KOPT-K1 (cell line): ENCODE measurements around the gene TGFBR2.

Experiments used
- H3K27ac ChIP-seq: fragments of 200-600 bp; sonication (generic); 2 replicates; pipeline ENCODE4 v1.5.1; 2016; ENCODE audit warnings: antibody characterized with exemption, mild to moderate bottlenecking, low read depth, low read length; ENCODE audit not compliant: poor library complexity, severe bottlenecking
- H3K36me3 ChIP-seq: fragments of 200-600 bp; sonication (generic); 2 replicates; pipeline ENCODE4 v1.5.1; 2017; ENCODE audit warnings: antibody characterized with exemption, mild to moderate bottlenecking, low read length, moderate library complexity; ENCODE audit not compliant: insufficient read depth
- H3K9me3 ChIP-seq: fragments of 200-600 bp; sonication (generic); 2 replicates; pipeline ENCODE4 v1.5.1; 2017; ENCODE audit warnings: antibody characterized with exemption, low read length, mild to moderate bottlenecking; ENCODE audit not compliant: insufficient read depth, poor library complexity, severe bottlenecking

Gene TGFBR2

GRCh38 chr3:30606301-30607031 lies at the start of gene TGFBR2:
TSS of gene TGFBR2 (plus strand) at chr3:30606601. CDS start at chr3:30606884, 283 bp downstream.
- H3K9me3 ChIP-seq: no peaks in the 10 kb centered on the region
- no peaks in the 10 kb centered on the region for H3K36me3 ChIP-seq
- H3K27ac ChIP-seq: peak within 1 kb of the TSS; percentile 94

DNA sequence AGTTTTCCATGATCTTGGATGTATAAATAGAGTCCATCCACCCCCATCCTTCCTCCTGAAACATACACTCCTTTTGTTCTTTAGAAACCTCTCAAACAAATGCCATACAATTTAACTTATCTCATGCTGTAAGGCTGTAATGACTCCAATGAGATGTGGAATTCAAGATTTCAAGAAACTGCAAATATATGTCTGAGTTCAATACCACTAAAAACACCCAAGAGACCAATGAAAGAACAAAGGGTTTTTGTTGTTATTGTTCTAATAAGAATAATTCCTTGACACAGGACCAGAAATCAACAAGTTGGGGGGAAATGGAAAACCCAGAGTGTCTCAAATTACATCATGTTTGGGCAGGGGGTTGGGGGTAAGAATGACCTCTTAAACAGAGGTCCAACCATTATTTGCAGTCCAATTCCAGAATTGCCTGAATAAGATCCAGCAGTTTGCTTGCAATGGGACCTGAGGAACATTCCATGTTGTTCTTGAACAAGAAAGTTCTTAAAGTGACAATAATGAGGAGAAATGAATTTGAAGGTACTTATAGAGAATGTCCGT lies 48.6 kb upstream of the TGFBR2 start:
- Histone ChIP-seq H3K36me3 (no peaks in the 10 kb centered on the region), H3K9me3 (no peaks in the 10 kb centered on the region), H3K27ac (no peak overlapping the region)

DNA sequence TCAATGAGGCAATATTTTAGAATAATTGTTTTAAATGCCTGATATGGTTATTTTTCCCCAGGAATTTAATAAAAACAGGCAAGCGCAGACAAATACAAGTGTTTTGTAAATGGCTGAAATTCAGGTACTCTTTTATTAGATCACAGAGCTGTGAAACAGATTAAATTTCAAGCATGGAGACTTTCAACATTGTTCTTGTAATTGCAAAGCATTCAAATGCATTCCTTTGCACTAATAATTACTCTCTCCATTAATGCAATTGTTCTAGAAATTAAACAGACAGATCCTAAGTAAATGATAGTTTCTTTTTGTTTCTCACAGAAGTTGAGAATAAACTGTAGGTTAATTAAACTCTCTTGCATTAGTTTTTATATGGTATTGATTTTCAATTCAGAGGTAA lies 42.4 kb upstream of the TGFBR2 start:
- Histone ChIP-seq H3K9me3 (no peaks in the 10 kb centered on the region), H3K27ac (no peak overlapping the region), H3K36me3 (no peaks in the 10 kb centered on the region)

GRCh38 chr3:30567139-30567753 lies 39.2 kb upstream of the TGFBR2 start:
- Histone ChIP-seq H3K9me3 (no peaks in the 10 kb centered on the region), H3K36me3 (no peaks in the 10 kb centered on the region), H3K27ac (no peak overlapping the region)

DNA sequence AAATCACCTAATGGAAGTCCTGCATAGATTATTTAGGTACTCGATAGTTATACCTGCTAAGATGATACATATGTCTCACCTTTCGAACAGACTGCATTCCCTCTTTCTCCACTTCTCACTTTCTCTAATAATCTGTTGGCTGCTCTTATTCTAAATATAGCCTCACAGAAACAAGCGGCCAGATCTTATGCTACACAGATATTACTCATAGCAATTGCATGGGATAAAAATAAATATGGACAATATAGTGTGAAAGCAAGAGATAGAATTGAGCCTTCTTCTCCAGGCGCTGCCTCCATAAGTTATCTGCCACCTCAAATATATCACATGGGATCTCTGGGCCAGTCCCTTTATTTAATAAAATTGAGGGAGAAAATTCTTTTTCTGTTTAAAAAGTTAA lies 29.5 kb upstream of the TGFBR2 start:
- H3K9me3 ChIP-seq: no peaks in the 10 kb centered on the region
- H3K27ac ChIP-seq: no peak overlapping the region
- no peaks in the 10 kb centered on the region for H3K36me3 ChIP-seq

DNA sequence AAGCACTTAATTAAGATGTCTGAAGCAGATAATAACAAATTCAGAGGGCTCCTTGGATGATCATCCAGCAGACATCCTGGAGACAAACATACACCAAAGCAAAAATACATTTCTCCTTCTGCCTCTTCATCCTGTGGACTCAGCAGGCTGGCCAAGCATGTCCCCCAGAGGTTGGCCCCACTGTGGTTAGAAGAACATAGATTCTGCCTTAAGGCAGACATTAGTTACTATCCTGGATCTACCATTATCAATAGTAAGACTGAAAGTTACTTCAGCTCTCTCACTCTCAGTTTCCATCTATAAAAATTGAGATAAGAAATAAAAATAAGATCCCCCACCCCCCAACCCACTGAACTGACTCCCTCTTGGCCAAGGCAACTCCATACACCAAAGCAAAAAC lies 28.6 kb upstream of the TGFBR2 start:
- Histone ChIP-seq H3K36me3 (no peaks in the 10 kb centered on the region), H3K27ac (no peak overlapping the region), H3K9me3 (no peaks in the 10 kb centered on the region)

GRCh38 chr3:30578479-30578878 lies 27.9 kb upstream of the TGFBR2 start:
- no peaks in the 10 kb centered on the region for H3K9me3 ChIP-seq
- H3K36me3 ChIP-seq: no peaks in the 10 kb centered on the region
- H3K27ac ChIP-seq: no peak overlapping the region

DNA sequence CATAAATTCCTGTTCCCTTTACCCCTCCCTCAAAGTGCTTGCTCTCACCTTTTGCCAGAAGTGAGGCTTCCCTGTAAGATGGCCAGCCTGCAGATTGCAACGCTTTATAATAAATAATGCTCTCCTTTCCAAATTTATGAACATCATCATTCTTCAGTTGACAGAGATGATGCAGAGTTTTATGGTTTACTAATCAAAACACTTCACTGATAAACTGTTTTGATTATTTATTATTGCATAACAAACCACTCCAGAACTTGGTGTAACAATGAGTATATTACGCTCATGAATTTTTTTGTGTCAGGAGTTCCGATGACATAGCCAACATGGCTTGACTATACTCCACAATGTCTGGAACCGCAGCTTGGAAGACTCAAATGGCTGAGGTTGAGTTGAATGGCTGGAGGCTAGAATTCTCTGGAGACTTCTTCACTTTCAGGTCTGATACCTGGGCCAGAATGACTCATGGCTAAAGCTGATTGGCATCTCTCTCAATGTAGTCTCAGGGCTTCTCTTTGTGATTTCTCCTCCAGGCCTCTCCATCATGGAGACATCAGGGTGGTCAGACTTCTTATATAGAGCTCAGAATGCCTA lies 27.3 kb upstream of the TGFBR2 start:
- no peaks in the 10 kb centered on the region for H3K9me3 ChIP-seq
- H3K27ac ChIP-seq: no peak overlapping the region
- no peaks in the 10 kb centered on the region for H3K36me3 ChIP-seq

- Histone ChIP-seq H3K36me3 (no peaks in the 10 kb centered on the region), H3K27ac (no peak overlapping the region), H3K9me3 (no peaks in the 10 kb centered on the region)
These were observed 25.3 kb upstream of the TGFBR2 start for GRCh38 chr3:30581067-30581585.

- no peaks in the 10 kb centered on the region for H3K9me3 ChIP-seq
- no peaks in the 10 kb centered on the region for H3K36me3 ChIP-seq
- H3K27ac ChIP-seq: no peak overlapping the region
These were observed 24.4 kb upstream of the TGFBR2 start for GRCh38 chr3:30581982-30582381.

DNA sequence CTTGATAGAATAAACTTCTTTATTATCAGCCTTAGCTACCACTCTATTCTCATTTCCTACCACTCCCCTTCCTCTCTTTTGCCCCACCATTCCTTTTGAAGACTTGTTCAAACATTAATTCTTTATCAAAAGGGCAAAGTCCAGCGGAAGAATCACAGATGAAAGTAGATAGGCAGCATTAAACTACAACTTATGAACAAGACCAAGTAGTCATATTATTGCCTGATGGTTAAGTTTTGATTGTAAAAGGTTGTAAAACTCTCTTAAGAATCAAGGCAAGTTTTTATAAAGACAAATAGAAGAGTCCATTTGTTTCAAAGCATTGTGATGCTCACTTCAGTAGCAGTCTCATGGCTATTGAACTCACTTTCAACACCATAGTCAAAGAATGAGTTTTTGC lies 22.4 kb upstream of the TGFBR2 start:
- no peaks in the 10 kb centered on the region for H3K36me3 ChIP-seq
- H3K27ac ChIP-seq: no peak overlapping the region
- H3K9me3 ChIP-seq: no peaks in the 10 kb centered on the region

DNA sequence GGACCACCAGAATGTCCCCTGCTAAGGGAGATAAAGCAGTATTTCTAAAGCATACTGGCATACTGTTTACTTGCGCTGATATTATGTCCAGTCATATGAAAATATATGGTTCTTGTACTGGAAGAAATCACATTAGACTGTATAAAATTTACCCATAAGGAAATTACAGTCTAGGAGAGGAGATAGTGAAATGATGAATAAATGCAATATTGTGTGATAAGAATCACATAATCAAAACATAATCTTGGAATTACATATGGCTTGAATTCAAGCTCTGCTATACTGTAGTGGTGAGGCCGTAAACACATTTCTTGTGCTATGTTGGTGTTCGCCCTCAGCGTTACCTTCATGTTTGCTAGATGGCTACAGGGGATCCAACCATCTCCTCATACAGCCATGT lies 20.7 kb upstream of the TGFBR2 start:
- Histone ChIP-seq H3K27ac (no peak overlapping the region), H3K36me3 (no peaks in the 10 kb centered on the region), H3K9me3 (no peaks in the 10 kb centered on the region)

GRCh38 chr3:30586096-30586805 lies 20.1 kb upstream of the TGFBR2 start:
- no peak overlapping the region for H3K27ac ChIP-seq
- H3K9me3 ChIP-seq: no peaks in the 10 kb centered on the region
- no peaks in the 10 kb centered on the region for H3K36me3 ChIP-seq

DNA sequence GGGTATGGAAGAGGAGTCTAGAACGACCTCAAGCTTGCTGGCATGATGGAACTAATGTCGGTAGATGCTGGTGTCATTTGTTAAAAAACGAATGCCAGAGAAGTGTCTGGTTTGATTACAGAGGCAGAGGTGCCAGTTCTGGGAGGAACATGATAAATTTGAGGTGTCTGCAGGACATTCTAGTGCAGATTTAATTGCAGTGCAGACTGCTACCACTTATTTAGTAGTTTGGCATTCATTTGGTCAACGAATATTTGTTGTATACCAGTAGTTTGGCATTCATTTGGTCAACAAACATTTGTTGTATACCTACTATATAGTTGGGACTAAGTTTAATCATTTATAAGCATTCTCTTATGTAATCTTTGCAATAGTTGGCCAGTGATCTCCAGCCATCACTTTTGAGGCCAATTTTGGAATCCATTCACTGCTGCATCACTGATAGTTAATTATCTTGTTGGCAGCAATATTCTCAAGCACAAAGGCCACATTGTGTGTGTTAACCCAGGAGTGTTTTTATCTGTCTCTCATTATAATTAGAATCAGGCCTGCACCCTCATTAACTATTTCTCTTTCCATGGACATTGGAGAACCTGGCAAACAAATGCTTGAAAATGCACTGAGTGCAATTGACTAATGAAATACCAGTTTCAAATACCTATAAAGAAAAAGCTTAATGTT lies 19.5 kb upstream of the TGFBR2 start:
- Histone ChIP-seq H3K36me3 (no peaks in the 10 kb centered on the region), H3K9me3 (no peaks in the 10 kb centered on the region), H3K27ac (no peak overlapping the region)
